ENCODE measurements around the gene CCL19.

The CCL19 gene

DNA sequence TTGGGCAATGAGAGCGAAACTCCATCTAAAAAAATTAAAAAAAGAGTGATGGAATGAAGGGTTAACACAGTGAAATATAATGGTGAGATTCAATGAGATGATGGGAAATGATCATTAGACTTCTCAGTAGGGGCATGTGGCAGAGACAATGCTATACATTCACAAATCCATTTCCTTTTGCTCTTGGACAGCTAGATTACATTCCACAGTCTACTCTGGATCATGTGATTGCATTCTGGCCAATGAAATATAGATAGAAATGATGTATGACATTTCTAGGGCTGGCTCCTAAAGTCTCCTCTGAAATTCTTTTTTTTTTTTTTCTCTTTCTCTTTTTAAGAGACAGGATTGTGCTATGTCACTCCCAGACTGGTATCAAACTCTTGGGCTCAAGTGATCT, 48.4 kb downstream of the CCL19 start:
- in situ Hi-C loops (cut with HindIII; ENCODE audit: low sequenced_read_pairs) = no loop called here
